Subcutaneous adipose tissue (tissue), 4 donors: ENCODE results near the gene CFAP91. TPM values are rescaled to one million over a fixed set of nuclear protein-coding genes. Genes with fewer than 3 reads are reported as not detected.

Experiments used
- CTCF ChIP-seq: fragments of 450-650 bp; IDR thresholded peaks from one replicate; pipeline ENCODE4 v1.5.1; 2016; ENCODE audit warnings: low read depth, mild to moderate bottlenecking, control low read depth, antibody characterized with exemption, moderate library complexity
- total RNA-seq, 4 donors: library from RNA; depleted of rRNA; stranded (reverse); fragments of >200 nt; gene quantifications; one replicate each; pipeline ENCODE4 v1.1.0, GENCODE V29; 2016

Gene CFAP91
- total RNA-seq, 4 donors from 2014 or later, result 0.57 to 3.1 (median 2.9) TPM

DNA sequence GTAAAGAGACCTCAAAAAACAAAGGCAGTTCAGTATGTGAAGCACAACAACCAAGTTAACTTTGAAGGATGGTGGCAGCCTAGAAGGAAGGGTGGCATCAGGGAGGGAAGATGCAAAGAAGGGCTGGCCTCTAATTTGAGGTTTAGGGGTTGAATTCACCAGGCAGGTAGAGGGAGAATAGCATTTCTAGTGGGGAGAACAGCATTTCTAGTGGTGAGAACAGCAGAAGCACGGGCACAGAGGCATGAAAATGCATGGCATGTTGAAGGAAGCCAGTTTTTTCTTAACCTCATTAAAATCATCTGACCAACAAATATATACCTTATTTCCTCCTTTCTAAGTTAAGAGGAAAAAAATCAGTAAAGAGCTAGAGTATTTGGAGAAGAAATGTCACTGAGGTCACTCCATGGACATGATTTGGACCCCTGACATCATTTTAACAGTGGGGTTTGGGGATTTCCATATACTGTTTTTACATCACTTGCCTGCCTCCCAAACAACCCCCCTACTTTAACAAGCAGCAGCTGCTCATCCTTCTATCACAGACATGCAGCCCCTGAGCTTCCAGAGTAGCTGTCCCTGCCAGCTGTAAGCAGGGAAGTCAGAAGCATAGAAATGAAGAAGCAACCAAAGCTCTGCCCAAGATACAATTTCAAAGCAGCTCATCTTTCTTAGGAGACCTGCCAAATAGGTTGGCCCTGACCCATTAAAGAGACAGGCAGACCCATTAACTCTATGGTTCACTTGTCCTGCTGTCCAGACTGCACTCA is 40.0 kb upstream of the CFAP91 start:
- TF ChIP-seq CTCF, result no peak

DNA sequence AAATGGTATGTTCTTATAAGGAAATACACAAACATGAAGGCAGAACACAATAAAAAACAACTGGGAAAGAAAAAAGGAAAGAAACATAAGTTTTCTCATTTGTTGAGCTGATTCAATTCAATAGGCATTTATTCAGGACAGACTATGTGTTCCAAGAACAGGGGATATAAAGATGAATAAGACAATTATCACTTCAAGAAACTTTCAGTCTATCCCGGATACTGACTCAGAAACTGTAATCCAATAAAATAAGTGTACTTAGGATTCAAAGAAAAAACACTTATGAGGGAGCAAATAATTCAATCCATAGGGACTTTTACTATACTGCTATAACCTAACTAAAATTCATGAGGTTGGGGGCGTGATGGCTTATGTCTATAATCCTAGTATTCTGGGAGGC is 38.9 kb upstream of the CFAP91 start:
- TF ChIP-seq CTCF, result no peak

GRCh38 chr3:119664370-119664769 is 38.5 kb upstream of the CFAP91 start:
- TF ChIP-seq CTCF, result no peak

- TF ChIP-seq CTCF, result no peak
Observed at GRCh38 chr3:119664850-119665379, 37.9 kb upstream of the CFAP91 start.

GRCh38 chr3:119665954-119666559 is 36.8 kb upstream of the CFAP91 start:
- TF ChIP-seq CTCF, result no peak

DNA sequence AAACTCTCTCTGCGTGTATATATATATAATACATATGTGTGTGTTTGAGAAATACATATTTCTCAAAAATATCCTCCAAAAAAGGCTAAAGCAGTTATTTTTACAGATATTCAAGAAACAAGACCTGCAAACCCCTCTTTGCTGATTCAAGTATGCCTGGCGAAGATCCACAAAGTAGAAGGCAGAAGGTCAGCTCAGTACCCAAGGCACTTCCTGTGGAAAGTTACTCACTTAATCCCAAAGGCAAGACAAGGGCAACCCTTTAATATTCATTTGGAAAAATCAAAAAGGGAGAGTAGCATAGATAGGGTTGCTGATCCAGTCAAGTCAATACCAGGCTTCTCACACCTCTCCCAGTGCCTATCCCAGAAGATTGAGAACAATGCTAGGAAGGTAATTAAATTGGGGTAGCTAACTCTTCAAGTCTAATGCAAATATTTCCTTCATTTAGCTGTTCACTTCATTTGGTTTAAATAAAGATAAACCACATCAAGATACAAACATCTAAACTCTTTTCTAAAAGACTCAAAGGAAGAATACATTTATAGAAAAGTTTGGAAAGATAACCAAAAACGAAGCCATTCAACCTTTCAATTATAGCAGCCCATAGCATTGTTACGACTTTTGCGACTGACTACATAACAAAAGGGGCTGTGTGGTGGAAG is 32.8 kb upstream of the CFAP91 start:
- no peak for TF ChIP-seq CTCF

DNA sequence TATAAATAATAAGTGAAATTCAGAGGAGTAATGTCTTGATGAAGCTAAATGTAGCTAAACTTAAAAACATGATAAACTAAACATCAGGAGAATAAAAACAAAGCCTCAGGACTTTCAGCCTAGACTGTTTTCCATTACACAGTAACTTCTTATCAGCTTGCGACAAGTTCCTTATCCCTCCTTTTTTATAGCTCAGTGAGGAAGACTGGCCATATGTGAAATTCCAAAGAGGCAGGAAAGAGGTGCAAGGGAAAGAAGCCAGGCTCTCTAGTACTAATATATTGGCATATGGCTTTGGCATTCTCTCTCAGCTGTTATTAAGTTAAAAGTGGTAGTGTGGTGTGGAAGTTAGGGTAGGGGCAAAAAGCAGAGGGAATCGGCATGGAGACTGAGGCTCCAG is 30.0 kb upstream of the CFAP91 start:
- no peak for TF ChIP-seq CTCF
